Measurements from ENCODE around the gene LONP2. TPM values are rescaled to one million over a fixed set of nuclear protein-coding genes. Genes with fewer than 3 reads are reported as not detected.

The LONP2 gene
- total RNA-seq, 1 experiment from 2014 or later, result 41.5 TPM

GRCh38 chr16:48218473-48218872, 25.6 kb upstream of the LONP2 start:
- H2AFZ ChIP-seq (ENCODE audit: low read length), result no peak overlapping the region
- CTCF ChIA-PET, result no interaction called here
- no peak overlapping the region for H3K4me3 ChIP-seq (ENCODE audit: low read length)
- DNase-seq (no peak), ATAC-seq (no peak)
- H3K4me1 ChIP-seq (ENCODE audit: insufficient read depth, low read length), result no peaks in the 10 kb centered on the region
- no peaks in the 10 kb centered on the region for H3K9me2 ChIP-seq (replicated peaks; ENCODE audit: low read length)
- intact Hi-C loops (cut with micrococcal nuclease), result no loop called here
- no peak overlapping the region for H3K27ac ChIP-seq (ENCODE audit: low read length)
- H3F3A ChIP-seq (ENCODE audit: low read length, unreplicated experiment), result no peaks in the 10 kb centered on the region
- BruUV-seq (replicated peaks), result no TSS peak
- no peaks in the 10 kb centered on the region for H3K36me3 ChIP-seq (ENCODE audit: low read depth, low read length)
- H3K9ac ChIP-seq (ENCODE audit: low read length), result no peak overlapping the region
- no peaks in the 10 kb centered on the region for H3K79me2 ChIP-seq (ENCODE audit: low read length)
- POLR2A ChIA-PET (ENCODE audit: unreplicated experiment), result no interaction called here
- no peaks in the 10 kb centered on the region for H3K27me3 ChIP-seq (ENCODE audit: low read length)
- no peak for TF ChIP-seq CTCF (conservative IDR thresholded peaks at IDR 0.05; ENCODE audit: low read depth, low read length)
- H4K20me1 ChIP-seq (ENCODE audit: low read length), result no peaks in the 10 kb centered on the region
- no peaks in the 10 kb centered on the region for H3K9me3 ChIP-seq (ENCODE audit: low read length)
- H3K4me2 ChIP-seq (ENCODE audit: low read length), result no peak overlapping the region

GRCh38 chr16:48220891-48221290, 23.2 kb upstream of the LONP2 start:
- H3K27me3 ChIP-seq (ENCODE audit: low read length), result no peaks in the 10 kb centered on the region
- H3K9ac ChIP-seq (ENCODE audit: low read length), result no peak overlapping the region
- TF ChIP-seq EZH2phosphoT487 (IDR thresholded peaks at IDR 0.05; ENCODE audit: borderline replicate concordance, low read length), result no peak
- no peak for TF ChIP-seq CTCF (conservative IDR thresholded peaks at IDR 0.05; ENCODE audit: low read depth, low read length)
- TF ChIP-seq EZH2 (IDR thresholded peaks at IDR 0.05; ENCODE audit: low read length, unreplicated experiment), result no peak
- H3F3A ChIP-seq (ENCODE audit: low read length, unreplicated experiment), result no peaks in the 10 kb centered on the region
- H3K79me2 ChIP-seq (ENCODE audit: low read length), result no peaks in the 10 kb centered on the region
- no peak for ATAC-seq
- no peak overlapping the region for H2AFZ ChIP-seq (ENCODE audit: low read length)
- H4K20me1 ChIP-seq (ENCODE audit: low read length), result no peaks in the 10 kb centered on the region
- H3K4me3 ChIP-seq (ENCODE audit: low read length), result no peak overlapping the region
- intact Hi-C loops (cut with micrococcal nuclease), result no loop called here
- no peaks in the 10 kb centered on the region for H3K9me2 ChIP-seq (replicated peaks; ENCODE audit: low read length)
- H3K4me1 ChIP-seq (ENCODE audit: insufficient read depth, low read length), result no peaks in the 10 kb centered on the region
- no peaks in the 10 kb centered on the region for H3K9me3 ChIP-seq (ENCODE audit: low read length)
- CTCF ChIA-PET, result no interaction called here
- no peak overlapping the region for H3K4me2 ChIP-seq (ENCODE audit: low read length)
- POLR2A ChIA-PET (ENCODE audit: unreplicated experiment), result no interaction called here
- no peak overlapping the region for H3K27ac ChIP-seq (ENCODE audit: low read length)
- BruUV-seq (replicated peaks), result no TSS peak
- no peaks in the 10 kb centered on the region for H3K36me3 ChIP-seq (ENCODE audit: low read depth, low read length)
- no peak for DNase-seq

GRCh38 chr16:48223490-48223889, 20.6 kb upstream of the LONP2 start:
- ChIA-PET CTCF (no interaction called here), POLR2A (ENCODE audit: unreplicated experiment) (no interaction called here)
- Histone ChIP-seq H3K79me2 (ENCODE audit: low read length) (no peaks in the 10 kb centered on the region), H2AFZ (ENCODE audit: low read length) (no peak overlapping the region), H3K4me1 (ENCODE audit: insufficient read depth, low read length) (no peaks in the 10 kb centered on the region), H3K27me3 (ENCODE audit: low read length) (no peaks in the 10 kb centered on the region), H3K36me3 (ENCODE audit: low read depth, low read length) (no peaks in the 10 kb centered on the region), H3K9me2 (replicated peaks; ENCODE audit: low read length) (no peaks in the 10 kb centered on the region), H3F3A (ENCODE audit: low read length, unreplicated experiment) (no peaks in the 10 kb centered on the region), H3K27ac (ENCODE audit: low read length) (no peak overlapping the region), H4K20me1 (ENCODE audit: low read length) (no peaks in the 10 kb centered on the region), H3K4me3 (ENCODE audit: low read length) (no peak overlapping the region), H3K4me2 (ENCODE audit: low read length) (no peak overlapping the region), H3K9me3 (ENCODE audit: low read length) (no peaks in the 10 kb centered on the region), H3K9ac (ENCODE audit: low read length) (no peak overlapping the region)
- no TSS peak for BruUV-seq (replicated peaks)
- ATAC-seq, result no peak
- no peak for TF ChIP-seq CTCF (conservative IDR thresholded peaks at IDR 0.05; ENCODE audit: low read depth, low read length)
- no peak for TF ChIP-seq EZH2phosphoT487 (IDR thresholded peaks at IDR 0.05; ENCODE audit: borderline replicate concordance, low read length)
- TF ChIP-seq EZH2 (IDR thresholded peaks at IDR 0.05; ENCODE audit: low read length, unreplicated experiment), result no peak
- no peak for DNase-seq
- intact Hi-C loops (cut with micrococcal nuclease), result no loop called here
